ENCODE results near the gene PPP2R2C.

The PPP2R2C gene

DNA sequence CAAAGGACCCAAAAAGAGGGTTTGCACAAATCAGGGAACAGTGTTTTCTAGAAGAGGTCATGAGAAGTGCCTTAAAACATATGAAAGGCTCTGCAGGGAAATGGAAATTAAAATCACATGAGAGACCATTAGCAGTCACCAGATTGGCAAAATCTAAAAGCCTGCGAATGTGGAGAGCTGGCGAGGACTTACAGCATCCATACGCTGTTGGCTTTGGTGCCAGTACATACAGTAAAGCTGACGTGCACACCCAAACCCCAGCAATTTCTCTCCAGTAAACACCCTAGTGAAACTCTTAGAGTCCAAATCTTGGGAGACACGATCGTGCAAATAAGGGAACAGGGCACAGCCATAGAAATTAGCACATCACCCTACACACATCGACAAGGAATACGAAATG is 25.4 kb upstream of the PPP2R2C start:
- no peak for DNase-seq (ENCODE audit: low read depth)
- TF ChIP-seq POLR2A (IDR thresholded peaks at IDR 0.05; ENCODE audit: extremely low read depth, insufficient read length) (no peak), CTCF (IDR thresholded peaks at IDR 0.05; ENCODE audit: low read depth, low read length) (no peak), MAX (IDR thresholded peaks at IDR 0.05; ENCODE audit: low read depth, low read length) (no peak), MYC (IDR thresholded peaks at IDR 0.05; ENCODE audit: low read depth, low read length) (no peak)
- H3K4me3 ChIP-seq (ENCODE audit: low read depth, low read length), result no peak overlapping the region

DNA sequence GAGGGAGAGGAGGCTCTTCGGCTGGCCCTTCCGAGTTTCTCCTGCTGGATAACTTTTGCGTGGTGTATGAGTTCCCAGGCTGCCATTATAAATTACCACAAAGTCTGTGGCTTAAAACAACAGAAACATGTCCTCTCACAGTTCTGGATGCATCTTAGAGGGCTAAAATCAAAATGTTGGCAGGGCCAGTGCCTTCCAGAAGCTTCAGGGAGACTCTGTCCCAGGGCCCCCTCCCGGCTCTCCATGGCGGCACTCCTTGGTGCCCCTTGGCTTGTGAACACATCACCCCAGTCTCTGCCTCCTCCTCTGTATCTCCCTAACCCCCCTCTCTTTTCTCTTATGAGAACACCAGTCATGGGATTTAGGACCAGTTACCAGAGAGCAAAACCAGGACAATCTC is 23.3 kb upstream of the PPP2R2C start:
- no peak for TF ChIP-seq CTCF (IDR thresholded peaks at IDR 0.05; ENCODE audit: low read depth, low read length)
- no peak for TF ChIP-seq POLR2A (IDR thresholded peaks at IDR 0.05; ENCODE audit: extremely low read depth, insufficient read length)
- TF ChIP-seq MAX (IDR thresholded peaks at IDR 0.05; ENCODE audit: low read depth, low read length), result no peak
- TF ChIP-seq MYC (IDR thresholded peaks at IDR 0.05; ENCODE audit: low read depth, low read length), result no peak
- no peak overlapping the region for H3K4me3 ChIP-seq (ENCODE audit: low read depth, low read length)
- DNase-seq (ENCODE audit: low read depth), result no peak

DNA sequence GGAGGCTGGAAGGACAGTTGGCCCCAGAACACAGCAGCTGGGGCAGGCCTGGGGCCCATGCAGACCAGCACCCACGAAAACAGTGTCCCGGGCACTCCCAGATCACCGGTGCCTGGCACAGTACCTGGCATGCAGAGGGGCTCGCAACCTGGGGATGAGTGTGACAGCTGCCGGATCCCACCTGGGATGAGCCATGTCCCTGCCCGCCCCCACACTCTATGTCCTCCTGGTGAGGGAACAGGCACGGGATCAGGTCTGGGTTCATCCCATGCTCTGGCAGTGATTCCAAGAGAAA is 22.8 kb upstream of the PPP2R2C start:
- TF ChIP-seq MYC (IDR thresholded peaks at IDR 0.05; ENCODE audit: low read depth, low read length) (no peak), POLR2A (IDR thresholded peaks at IDR 0.05; ENCODE audit: extremely low read depth, insufficient read length) (no peak), MAX (IDR thresholded peaks at IDR 0.05; ENCODE audit: low read depth, low read length) (no peak), CTCF (IDR thresholded peaks at IDR 0.05; ENCODE audit: low read depth, low read length) (no peak)
- no peak for DNase-seq (ENCODE audit: low read depth)
- no peak overlapping the region for H3K4me3 ChIP-seq (ENCODE audit: low read depth, low read length)

DNA sequence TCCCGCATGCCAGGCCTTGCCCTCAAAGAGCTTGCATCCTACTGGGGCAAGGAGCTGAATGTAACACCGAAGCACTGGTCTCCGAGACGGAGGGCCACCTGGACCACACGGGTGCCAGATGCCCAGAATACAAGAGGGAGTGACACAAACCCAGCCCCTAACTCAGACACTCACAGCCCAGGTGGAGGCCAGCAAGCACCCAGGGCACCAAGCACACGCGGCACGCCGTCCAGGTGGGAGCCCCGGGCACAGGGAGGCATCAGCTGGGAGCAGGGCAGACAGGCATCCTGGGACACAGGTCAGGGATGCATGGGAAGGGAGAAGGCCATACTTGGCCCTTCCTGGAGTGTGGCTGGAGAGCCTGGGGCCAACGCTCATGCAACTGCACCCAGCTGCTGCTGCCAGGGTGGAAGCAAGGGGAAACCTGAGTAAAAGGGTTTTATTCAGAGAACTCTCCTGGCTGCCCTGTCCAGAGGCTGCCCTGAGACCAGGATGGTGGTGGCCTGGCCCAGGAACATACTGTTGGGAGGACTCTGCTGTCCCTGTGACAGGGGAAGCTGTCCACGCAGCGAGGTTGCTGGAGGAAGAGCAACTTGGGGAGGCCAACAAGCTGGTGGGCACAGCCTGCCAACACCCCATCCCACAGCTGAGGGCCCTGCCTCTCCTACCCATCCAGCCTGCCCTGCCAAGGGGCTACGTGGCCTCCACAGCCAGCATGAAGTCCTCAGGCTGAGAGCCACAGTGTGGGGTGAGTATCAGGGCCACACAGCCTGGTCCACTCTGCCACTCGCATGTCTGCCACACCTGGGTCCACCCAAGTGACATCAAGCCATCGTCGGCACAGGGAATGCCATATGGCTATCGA is 22.2 kb upstream of the PPP2R2C start:
- DNase-seq (ENCODE audit: low read depth), result no peak
- no peak overlapping the region for H3K4me3 ChIP-seq (ENCODE audit: low read depth, low read length)
- TF ChIP-seq POLR2A (IDR thresholded peaks at IDR 0.05; ENCODE audit: extremely low read depth, insufficient read length) (no peak), MYC (IDR thresholded peaks at IDR 0.05; ENCODE audit: low read depth, low read length) (no peak), MAX (IDR thresholded peaks at IDR 0.05; ENCODE audit: low read depth, low read length) (no peak), CTCF (IDR thresholded peaks at IDR 0.05; ENCODE audit: low read depth, low read length) (no peak)

DNA sequence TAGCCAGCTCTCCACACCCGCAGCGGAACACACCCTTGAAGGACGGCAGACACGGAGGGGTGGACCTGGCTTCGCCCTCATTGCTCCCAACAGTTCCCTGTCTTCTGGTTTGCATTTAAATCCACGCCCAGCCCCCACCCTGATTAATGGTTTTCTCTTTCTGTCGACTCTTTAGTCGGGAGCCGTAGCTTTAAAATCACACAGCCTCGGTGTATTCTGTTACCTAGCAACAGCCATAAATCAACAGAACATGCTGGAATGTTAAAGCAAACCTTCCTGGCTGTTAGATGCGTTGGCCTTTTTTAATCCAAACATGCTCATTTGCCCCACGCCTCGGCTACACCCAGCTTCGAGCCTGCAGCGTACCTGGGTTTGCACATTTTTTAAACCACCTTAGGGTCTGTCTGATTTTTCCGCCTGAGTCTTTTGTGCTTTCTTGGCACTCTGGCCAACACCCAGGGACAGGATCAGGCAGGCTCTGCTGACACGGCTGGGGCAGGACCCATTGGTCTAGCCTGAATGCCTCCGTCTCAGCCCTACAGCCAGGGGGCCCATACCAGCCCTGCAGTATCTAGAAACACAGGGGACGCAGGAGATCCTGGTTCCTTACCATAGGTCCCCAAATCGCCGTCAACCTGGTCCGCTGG is 21.4 kb upstream of the PPP2R2C start:
- no peak for DNase-seq (ENCODE audit: low read depth)
- no peak for TF ChIP-seq MYC (IDR thresholded peaks at IDR 0.05; ENCODE audit: low read depth, low read length)
- TF ChIP-seq CTCF (IDR thresholded peaks at IDR 0.05; ENCODE audit: low read depth, low read length), result no peak
- no peak for TF ChIP-seq MAX (IDR thresholded peaks at IDR 0.05; ENCODE audit: low read depth, low read length)
- no peak for TF ChIP-seq POLR2A (IDR thresholded peaks at IDR 0.05; ENCODE audit: extremely low read depth, insufficient read length)
- H3K4me3 ChIP-seq (ENCODE audit: low read depth, low read length), result no peak overlapping the region

Measured in NB4 (cell line).